OCI-M2 (cell line): ENCODE data around the gene LMTK2.
"Not testable (repeated sequence)": the region's sequence is repeated elsewhere in the genome, so short reads cannot be mapped to it uniquely, and the experiment has no call there.

Source experiments
- DNase-seq: peaks from one replicate; lab custom pipeline; 2025; ENCODE audit not compliant: unreplicated experiment; lab: John Stamatoyannopoulos, UW

LMTK2 gene

GRCh38 chr7:98102170-98102569, 4.5 kb upstream of the LMTK2 start:
- DNase-seq = no peak

GRCh38 chr7:98105942-98106544, 619 bp upstream of the LMTK2 start:
- no peak for DNase-seq

DNA sequence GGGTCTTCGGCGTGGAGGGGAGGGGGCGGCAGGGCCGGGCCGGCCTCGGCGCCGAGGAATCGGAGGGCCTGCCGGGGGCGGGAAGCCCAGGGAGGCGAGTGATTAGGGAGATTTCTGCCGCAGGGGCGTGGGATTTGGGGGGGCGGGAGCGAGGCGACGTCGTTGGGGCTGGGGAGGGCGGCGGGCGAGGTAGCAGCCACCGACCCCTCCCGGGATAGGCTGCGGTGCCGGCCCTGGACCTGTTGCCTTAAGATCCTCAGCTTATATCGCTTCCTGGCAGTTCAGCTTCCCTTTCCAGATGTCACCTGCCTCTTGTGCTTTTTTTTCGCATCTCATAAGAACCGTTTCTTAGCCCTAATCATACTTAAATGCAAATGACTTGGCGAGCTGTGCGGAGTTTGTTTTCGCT, 655 bp downstream of the LMTK2 start:
- no peak for DNase-seq

DNA sequence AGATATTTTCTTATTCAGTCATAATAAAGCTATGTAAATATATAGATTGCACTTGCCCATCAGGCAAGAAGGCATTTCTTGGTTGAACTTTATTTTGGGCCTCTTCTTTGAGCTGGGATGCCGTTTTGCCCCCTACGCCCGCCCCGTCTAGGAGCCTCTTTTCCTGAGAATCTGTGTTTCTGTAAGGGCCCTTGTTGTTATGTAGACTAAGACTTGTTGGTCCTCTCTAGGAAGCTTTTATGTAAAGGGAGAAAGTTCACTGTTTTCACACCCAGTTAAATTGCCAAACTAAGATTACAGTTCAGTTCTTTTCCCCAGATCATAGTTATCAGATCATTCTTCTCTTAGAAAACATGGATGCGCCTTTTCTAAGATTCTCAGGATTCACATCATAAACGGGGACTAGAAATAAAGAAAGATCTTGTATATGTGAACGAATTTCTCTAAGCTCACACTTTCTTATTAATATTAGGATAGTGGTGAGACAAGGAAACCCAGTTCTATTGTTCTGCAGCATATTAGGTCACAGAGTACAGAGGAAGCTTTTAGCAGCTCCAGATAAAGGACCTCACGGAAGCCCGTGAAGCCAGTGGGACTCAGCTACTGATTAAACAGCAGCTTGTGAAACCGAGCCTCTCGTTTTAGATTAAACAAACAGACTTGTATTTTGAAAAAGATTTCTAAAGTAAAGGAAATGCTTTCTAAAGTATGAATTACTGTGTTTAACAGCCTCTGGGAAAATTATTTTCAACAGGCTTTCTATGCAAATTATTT, 3.8 kb downstream of the LMTK2 start:
- DNase-seq = no peak

- DNase-seq = no peak
These were observed 5.4 kb downstream of the LMTK2 start for GRCh38 chr7:98112077-98112476.

- DNase-seq = no peak
These were observed 9.3 kb downstream of the LMTK2 start for GRCh38 chr7:98115746-98116525.

GRCh38 chr7:98116656-98117461, 10.2 kb downstream of the LMTK2 start:
- no peak for DNase-seq

DNA sequence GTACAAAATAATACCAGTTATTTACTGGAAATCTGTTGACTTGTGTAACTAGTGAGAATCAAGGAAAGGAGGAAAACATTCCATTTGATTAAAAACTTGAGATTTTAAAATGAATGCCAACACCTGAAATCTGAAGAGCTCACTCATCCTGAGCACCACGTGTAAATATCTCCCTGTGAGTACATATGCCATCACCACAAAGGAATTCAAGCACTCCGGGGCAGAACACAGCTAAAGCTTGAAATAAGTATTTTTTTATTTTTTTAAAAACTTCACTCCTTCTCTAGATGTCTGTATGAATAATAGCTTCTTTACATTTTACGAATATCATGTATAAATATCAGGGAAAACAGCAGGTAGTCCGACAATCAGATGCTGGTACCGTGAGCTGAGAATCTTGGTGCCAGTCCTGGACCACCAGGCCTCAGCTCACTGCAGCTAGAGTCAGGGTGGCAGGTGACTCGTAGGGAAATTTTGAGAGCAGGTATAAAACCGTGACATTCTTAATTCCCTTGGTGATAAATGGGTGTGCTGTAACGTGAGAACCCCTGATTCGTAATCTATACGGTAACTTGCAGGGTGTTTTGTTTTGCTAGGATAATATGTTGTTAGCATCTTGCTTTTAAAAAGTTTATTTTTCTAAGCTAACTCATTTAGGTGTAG, 12.7 kb downstream of the LMTK2 start:
- no peak for DNase-seq

DNA sequence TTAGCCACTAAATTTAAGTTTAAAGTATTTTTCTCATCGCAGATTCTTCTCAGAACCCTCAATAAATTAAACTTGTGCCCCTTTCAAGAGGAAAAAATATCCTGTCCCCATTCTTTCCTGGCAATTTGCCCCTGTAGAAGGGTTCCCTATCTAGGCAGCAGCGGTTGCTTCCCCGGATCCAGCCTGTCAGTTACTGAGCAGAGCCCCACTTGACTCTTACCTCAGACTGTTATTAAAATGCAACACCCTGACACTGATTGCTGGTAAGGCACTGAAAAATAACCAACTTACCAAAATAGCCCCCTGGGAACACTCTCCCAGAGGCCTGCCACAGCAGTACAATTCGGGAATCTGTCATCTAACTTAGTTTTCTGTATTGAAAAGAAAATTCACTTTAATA, 13.9 kb downstream of the LMTK2 start:
- DNase-seq = no peak

DNA sequence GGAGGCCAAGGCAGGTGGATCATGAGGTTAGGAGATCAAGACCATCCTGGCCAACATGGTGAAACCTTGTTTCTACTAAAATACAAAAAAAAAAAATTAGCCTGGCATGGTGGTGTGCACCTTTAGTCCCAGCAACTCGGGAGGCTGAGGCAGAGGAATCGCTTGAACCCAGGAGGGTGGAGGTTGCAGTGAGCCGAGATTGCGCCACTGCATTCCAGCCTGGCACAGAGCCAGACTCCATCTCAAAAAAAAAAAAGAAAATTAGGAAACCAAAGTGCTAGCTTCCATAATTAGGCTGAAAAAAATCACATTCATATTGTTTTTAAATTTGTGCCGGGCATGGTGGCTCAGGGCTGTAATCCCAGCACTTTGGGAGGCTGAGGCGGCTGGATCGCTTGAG, 14.7 kb downstream of the LMTK2 start:
- not testable (repeated sequence) for DNase-seq

GRCh38 chr7:98123365-98123696, 16.7 kb downstream of the LMTK2 start:
- no peak for DNase-seq

DNA sequence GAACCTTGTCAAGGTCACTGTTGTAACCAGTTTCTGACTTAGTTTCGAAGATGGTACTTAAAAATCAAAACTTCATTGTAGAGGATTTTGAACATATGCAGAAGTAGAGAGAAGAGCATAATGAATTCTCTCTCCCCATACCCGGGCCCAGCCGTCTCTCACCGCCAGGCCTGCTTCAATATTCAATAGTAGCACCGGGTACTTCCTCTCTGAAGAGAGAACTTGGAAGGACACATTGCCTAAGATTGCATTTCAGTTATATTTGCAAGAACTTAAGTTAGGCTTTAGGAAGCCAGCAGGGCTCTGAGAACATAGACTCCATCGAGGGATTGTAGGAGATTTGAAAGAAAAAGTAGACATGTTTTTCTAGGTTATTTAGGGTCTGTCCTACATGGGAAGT, 19.1 kb downstream of the LMTK2 start:
- DNase-seq = no peak

- no peak for DNase-seq
These were observed 19.9 kb downstream of the LMTK2 start for GRCh38 chr7:98126311-98127142.

DNA sequence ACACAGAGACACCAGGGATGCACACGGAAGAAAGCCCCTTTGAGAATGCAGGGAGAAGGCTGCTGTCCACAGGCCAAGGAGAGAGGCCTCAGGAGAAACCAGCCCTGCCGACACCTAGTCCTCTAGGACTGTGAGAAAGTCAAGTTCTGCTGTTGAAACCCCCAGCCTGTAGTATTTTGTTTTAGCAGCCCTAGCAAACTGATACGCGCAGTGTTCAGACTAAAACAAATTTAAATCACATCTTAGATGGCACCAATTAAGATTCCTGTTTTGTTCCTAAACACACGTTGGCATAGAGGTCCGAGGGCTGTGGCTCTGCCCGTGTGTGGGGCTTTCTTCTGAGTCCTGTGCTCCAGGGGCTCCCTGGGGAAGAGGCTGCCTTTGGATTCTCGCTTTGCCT, 21.7 kb downstream of the LMTK2 start:
- DNase-seq = no peak

GRCh38 chr7:98130959-98131358, 24.3 kb downstream of the LMTK2 start:
- no peak for DNase-seq

DNA sequence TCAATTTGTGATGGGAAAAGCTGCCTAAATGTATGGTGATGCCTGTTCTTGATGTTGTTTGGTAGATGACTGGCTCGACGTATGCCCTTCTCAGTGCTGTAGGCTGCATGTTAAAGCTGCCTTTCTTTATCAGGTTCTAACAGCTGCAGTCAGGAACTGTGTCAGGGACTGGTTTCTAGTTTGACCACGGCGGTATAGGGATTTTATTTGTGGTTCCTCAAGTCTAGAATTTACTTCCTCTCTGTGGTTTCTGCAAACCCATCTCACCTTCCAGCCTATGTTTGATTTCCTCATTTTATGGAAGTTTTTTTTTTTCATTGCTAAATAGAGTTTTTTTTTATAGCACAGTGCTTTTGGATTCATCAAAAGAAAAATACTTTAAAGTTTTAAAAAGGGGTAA, 26.5 kb downstream of the LMTK2 start:
- peak; percentile 37 for DNase-seq

GRCh38 chr7:98133621-98134303, 27.1 kb downstream of the LMTK2 start:
- DNase-seq = no peak

DNA sequence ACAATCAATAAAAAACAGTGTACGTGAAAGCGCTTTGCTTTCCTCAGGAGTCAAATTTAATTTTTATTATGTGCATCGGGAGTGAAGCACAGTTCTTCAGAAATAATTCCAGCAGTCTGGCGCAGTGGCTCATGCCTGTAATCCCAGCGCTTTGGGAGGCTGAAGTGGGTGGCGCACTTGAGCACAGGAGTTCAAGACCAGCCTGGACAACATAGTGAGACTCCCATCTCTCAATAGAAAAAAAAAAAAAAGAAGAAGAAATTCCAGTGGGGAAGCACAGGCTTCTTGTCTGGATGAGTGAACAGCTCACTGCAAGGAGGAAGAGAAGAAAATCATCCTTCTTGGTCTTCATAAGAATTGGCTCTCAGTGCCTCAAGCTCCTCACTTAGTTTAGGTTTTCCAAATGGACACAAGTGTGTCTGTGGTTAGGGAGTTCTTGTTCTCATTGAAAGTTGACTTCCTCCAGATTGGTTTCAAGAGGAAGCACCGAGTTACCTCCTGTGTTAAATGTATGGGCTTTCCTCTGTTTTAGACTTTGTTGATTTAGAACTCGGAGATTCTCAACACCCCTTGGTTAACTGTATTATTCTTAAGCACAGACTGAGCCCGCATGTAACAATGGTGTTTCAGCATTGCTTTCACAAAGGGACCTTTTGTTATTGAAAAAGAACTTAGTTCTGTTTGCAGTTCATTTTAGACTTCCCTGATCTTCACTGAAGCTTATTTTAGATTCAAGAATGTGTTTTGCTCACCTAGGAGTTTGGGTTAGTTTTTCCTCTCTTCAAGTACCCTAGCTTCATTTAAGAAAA, 28.0 kb downstream of the LMTK2 start:
- no peak for DNase-seq

GRCh38 chr7:98135984-98136383, 29.3 kb downstream of the LMTK2 start:
- DNase-seq = no peak
